Measurements from ENCODE around the gene RFPL2. TPM values are rescaled to one million over a fixed set of nuclear protein-coding genes. Genes with fewer than 3 reads are reported as not detected.

RFPL2 gene
- total RNA-seq, 2 donors from 2014 or later, result 22.1 to 23.7 TPM

DNA sequence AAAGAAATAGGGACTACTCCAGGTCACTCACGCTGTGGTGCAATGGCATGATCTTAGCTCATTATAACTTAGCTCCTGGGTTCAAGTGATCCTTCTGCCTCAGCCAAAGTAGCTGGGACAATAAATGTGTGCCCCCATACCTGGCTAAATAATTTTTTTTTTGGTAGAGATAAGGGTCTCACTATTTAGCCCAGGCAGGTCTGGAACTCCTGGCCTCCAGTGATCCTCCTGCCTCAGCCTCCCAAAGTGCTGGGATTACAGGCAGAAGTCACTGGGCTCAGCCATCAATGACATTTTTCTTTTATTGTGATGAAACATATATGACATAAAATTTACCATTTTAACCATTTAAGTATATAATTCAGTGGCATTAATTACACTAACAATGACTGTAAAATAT, 39.7 kb upstream of the RFPL2 start:
- no peak overlapping the region for H3K4me3 ChIP-seq
- no peaks in the 10 kb centered on the region for H3K9me3 ChIP-seq
- no peak for DNase-seq (ENCODE audit: low spot score)
- WGBS, result 82% methylated on average over 1 of the region's 1 CpG
- H3K27ac ChIP-seq, result no peak overlapping the region
- no peaks in the 10 kb centered on the region for H3K27me3 ChIP-seq (replicated peaks; ENCODE audit: insufficient read depth)
- intact Hi-C loops (cut with DNase I), result no loop called here
- H3K4me1 ChIP-seq (replicated peaks), result no peaks in the 10 kb centered on the region
- TF ChIP-seq POLR2AphosphoS5 (IDR thresholded peaks at IDR 0.05), result no peak
- no peak for TF ChIP-seq POLR2A (IDR thresholded peaks at IDR 0.05)
- TF ChIP-seq, protein P1, sequence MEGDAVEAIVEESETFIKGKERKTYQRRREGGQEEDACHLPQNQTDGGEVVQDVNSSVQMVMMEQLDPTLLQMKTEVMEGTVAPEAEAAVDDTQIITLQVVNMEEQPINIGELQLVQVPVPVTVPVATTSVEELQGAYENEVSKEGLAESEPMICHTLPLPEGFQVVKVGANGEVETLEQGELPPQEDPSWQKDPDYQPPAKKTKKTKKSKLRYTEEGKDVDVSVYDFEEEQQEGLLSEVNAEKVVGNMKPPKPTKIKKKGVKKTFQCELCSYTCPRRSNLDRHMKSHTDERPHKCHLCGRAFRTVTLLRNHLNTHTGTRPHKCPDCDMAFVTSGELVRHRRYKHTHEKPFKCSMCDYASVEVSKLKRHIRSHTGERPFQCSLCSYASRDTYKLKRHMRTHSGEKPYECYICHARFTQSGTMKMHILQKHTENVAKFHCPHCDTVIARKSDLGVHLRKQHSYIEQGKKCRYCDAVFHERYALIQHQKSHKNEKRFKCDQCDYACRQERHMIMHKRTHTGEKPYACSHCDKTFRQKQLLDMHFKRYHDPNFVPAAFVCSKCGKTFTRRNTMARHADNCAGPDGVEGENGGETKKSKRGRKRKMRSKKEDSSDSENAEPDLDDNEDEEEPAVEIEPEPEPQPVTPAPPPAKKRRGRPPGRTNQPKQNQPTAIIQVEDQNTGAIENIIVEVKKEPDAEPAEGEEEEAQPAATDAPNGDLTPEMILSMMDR (IDR thresholded peaks at IDR 0.05), result no peak
- H3K36me3 ChIP-seq, result no peaks in the 10 kb centered on the region

DNA sequence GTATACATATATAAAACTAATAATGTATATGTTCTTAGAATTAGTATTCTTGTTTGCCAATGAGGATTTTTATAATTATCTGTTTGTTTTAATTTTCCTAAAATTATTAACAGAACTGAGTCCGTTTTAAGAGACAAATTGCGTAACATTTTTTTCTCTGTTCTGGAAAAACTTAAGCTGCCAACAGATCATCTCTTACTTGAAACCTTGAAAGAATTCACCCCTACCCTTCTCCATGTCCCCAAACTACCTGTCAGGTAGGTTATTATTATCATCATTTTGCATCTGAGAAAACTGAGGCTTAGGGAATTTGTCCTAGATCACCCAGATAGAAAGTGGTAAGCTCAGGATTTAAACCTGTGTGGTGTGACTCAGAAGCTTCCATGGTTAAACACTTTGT, 35.6 kb upstream of the RFPL2 start:
- WGBS, result 64% methylated on average over 2 of the region's 2 CpGs
- DNase-seq (ENCODE audit: low spot score), result no peak
- H3K4me3 ChIP-seq, result no peak overlapping the region
- TF ChIP-seq POLR2AphosphoS5 (IDR thresholded peaks at IDR 0.05) (no peak), POLR2A (IDR thresholded peaks at IDR 0.05) (no peak)
- TF ChIP-seq, protein P1 (IDR thresholded peaks at IDR 0.05), result no peak
- H3K27ac ChIP-seq, result no peak overlapping the region
- H3K9me3 ChIP-seq, result no peaks in the 10 kb centered on the region
- no peaks in the 10 kb centered on the region for H3K27me3 ChIP-seq (replicated peaks; ENCODE audit: insufficient read depth)
- no peaks in the 10 kb centered on the region for H3K36me3 ChIP-seq
- intact Hi-C loops (cut with DNase I), result no loop called here
- H3K4me1 ChIP-seq (replicated peaks), result no peaks in the 10 kb centered on the region

DNA sequence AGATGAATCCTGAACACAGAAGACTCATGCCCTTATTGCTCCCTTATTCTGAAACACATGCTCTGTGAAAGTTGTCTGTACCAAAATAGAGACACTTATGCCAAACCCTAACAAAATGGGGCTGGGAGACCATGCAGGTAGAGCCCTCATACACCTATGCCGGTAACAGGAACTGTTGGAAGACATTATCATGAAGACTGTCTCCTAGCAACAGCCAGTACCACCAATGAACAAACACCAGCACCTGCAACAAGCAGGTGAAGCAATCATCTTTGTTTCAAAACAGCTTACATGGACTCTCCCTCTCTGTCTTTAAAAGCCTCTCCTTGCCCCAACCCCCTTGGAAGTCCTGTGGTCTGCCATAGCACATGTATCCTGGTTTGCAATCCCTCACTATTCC, 33.0 kb upstream of the RFPL2 start:
- TF ChIP-seq POLR2AphosphoS5 (IDR thresholded peaks at IDR 0.05) (no peak), POLR2A (IDR thresholded peaks at IDR 0.05) (no peak)
- TF ChIP-seq, protein P1 (IDR thresholded peaks at IDR 0.05), result no peak
- no peak for DNase-seq (ENCODE audit: low spot score)
- Histone ChIP-seq H3K27ac (no peak overlapping the region), H3K36me3 (no peaks in the 10 kb centered on the region), H3K9me3 (no peaks in the 10 kb centered on the region), H3K4me3 (no peak overlapping the region), H3K27me3 (replicated peaks; ENCODE audit: insufficient read depth) (no peaks in the 10 kb centered on the region), H3K4me1 (replicated peaks) (no peaks in the 10 kb centered on the region)
- intact Hi-C loops (cut with DNase I), result no loop called here
- WGBS, result 65% methylated on average over 1 of the region's 1 CpG

DNA sequence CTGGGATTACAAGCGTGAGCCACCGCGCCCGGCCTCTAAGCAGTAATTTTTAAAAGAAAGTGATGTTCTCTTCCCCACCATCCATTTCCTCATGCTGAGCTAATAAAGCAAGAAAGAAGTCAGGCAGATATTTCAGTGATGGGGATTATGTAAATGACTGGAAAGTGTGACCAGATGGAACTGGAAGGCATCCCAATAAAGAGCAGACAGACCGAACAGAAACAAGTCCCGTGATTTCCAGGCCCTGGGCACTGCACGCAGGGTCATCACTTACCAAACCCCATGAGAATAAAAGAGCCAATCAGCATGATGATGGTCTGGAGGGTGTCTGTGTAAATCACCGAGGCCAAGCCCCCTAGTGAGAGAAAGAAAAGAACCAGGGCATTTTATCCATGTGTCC, 32.1 kb upstream of the RFPL2 start:
- Histone ChIP-seq H3K36me3 (no peaks in the 10 kb centered on the region), H3K9me3 (no peaks in the 10 kb centered on the region), H3K4me3 (no peak overlapping the region), H3K27ac (no peak overlapping the region), H3K27me3 (replicated peaks; ENCODE audit: insufficient read depth) (no peaks in the 10 kb centered on the region), H3K4me1 (replicated peaks) (no peaks in the 10 kb centered on the region)
- 79% methylated on average over 8 of the region's 8 CpGs for WGBS
- intact Hi-C loops (cut with DNase I), result no loop called here
- DNase-seq (ENCODE audit: low spot score), result no peak
- TF ChIP-seq, protein P1 (IDR thresholded peaks at IDR 0.05), result no peak
- no peak for TF ChIP-seq POLR2AphosphoS5 (IDR thresholded peaks at IDR 0.05)
- no peak for TF ChIP-seq POLR2A (IDR thresholded peaks at IDR 0.05)

DNA sequence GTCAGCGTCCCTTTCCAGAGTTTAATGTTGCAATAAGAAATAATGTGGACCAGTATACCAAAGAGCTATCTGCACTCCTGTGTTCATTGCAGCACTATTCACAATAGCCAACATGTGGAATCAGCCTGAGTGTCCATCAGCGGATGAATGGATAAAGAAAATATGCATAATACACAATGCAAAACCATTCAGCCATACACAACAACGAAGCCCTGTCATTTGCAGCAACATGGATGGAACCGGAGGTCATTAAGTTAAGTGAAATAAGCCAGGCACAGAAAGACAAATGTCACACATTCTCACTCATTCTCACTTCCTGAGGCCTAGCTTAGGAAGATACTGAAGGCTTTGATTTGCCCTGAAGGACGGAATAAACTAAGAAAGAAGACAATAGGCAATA, 28.2 kb upstream of the RFPL2 start:
- Histone ChIP-seq H3K27ac (no peak overlapping the region), H3K9me3 (no peaks in the 10 kb centered on the region), H3K27me3 (replicated peaks; ENCODE audit: insufficient read depth) (no peaks in the 10 kb centered on the region), H3K4me3 (no peak overlapping the region), H3K36me3 (no peaks in the 10 kb centered on the region), H3K4me1 (replicated peaks) (no peaks in the 10 kb centered on the region)
- no peak for DNase-seq (ENCODE audit: low spot score)
- no peak for TF ChIP-seq POLR2A (IDR thresholded peaks at IDR 0.05)
- TF ChIP-seq, protein P1 (IDR thresholded peaks at IDR 0.05), result no peak
- no peak for TF ChIP-seq POLR2AphosphoS5 (IDR thresholded peaks at IDR 0.05)
- intact Hi-C loops (cut with DNase I), result no loop called here
- 88% methylated on average over 5 of the region's 5 CpGs for WGBS

Measured in prostate gland (tissue), 2 donors.